Right ventricle myocardium superior (tissue), 1 donor: ENCODE data around the gene SMAD1. TPM values are rescaled to one million over a fixed set of nuclear protein-coding genes. Genes with fewer than 3 reads are reported as not detected.
"Not testable (repeated sequence)": the region's sequence is repeated elsewhere in the genome, so short reads cannot be mapped to it uniquely, and the experiment has no call there.

Experiments
- ATAC-seq: fragments of 200-7000 bp; cut with Tn5 transposase; one replicate; pipeline ENCODE4 v1.9.1; 2020; ENCODE audit warnings: mild to moderate bottlenecking; ENCODE audit not compliant: poor library complexity
- DNase-seq: peaks from one replicate; pipeline ENCODE4 v3.0.0-alpha.2; 2020
- intact Hi-C: fragments of 100-400 bp; cut with DNase I; formaldehyde crosslinking; loops from one replicate; pipeline ENCODE4 v1.11.2; 2022
- total RNA-seq: library from RNA; stranded (reverse); fragmentation: NEBNext Ultra II Directional; extraction: Animal tissue kit (Norgen Biotek cat#: 25700); gene quantifications from one replicate; pipeline ENCODE4 v1.2.1, GENCODE V29; 2021
- donor health status: DM: no; HTN: yes; CAD: no; lungs with severe emphysema.

SMAD1 gene
- total RNA-seq, 1 donor from 2014 or later, result 8.9 TPM

GRCh38 chr4:145513020-145513621 lies 31.5 kb downstream of the SMAD1 start:
- ATAC-seq (no peak), DNase-seq (no peak)
- intact Hi-C loops, result no loop called here

- intact Hi-C loops, result no loop called here
- DNase-seq (no peak), ATAC-seq (no peak)
Observed at GRCh38 chr4:145520172-145520571, 38.5 kb downstream of the SMAD1 start.

- no peak for DNase-seq
- ATAC-seq, result no peak
- intact Hi-C loops, result no loop called here
Observed at GRCh38 chr4:145521282-145521681, 39.6 kb downstream of the SMAD1 start.

GRCh38 chr4:145523117-145523516 lies 41.5 kb downstream of the SMAD1 start:
- no peak for ATAC-seq
- DNase-seq, result no peak
- intact Hi-C loops, result no loop called here

- intact Hi-C loops, result no loop called here
- ATAC-seq (no peak), DNase-seq (no peak)
Observed at GRCh38 chr4:145524552-145524951, 42.9 kb downstream of the SMAD1 start.

- DNase-seq, result no peak
- intact Hi-C loops, result no loop called here
- ATAC-seq, result no peak
Observed at GRCh38 chr4:145525291-145525740, 43.7 kb downstream of the SMAD1 start.

GRCh38 chr4:145527773-145528172 lies 46.1 kb downstream of the SMAD1 start:
- intact Hi-C loops, result no loop called here
- ATAC-seq, result no peak
- no peak for DNase-seq

- ATAC-seq (no peak), DNase-seq (no peak)
- intact Hi-C loops, result no loop called here
Observed at GRCh38 chr4:145528601-145529000, 46.9 kb downstream of the SMAD1 start.

GRCh38 chr4:145530189-145530588 lies 48.5 kb downstream of the SMAD1 start:
- no peak for ATAC-seq
- intact Hi-C loops, result no loop called here
- no peak for DNase-seq

- DNase-seq, result no peak
- intact Hi-C loops, result no loop called here
- ATAC-seq, result no peak
Observed at GRCh38 chr4:145530662-145531061, 49.0 kb downstream of the SMAD1 start.

- intact Hi-C loops, result no loop called here
- DNase-seq (peak; percentile 47), ATAC-seq (peak; percentile 57)
Observed at GRCh38 chr4:145531223-145531622, 49.6 kb downstream of the SMAD1 start.

- DNase-seq, result no peak
- intact Hi-C loops, result no loop called here
- ATAC-seq, result no peak
Observed at GRCh38 chr4:145531859-145532258, 50.2 kb downstream of the SMAD1 start.

GRCh38 chr4:145533001-145533400 lies 51.3 kb downstream of the SMAD1 start:
- no peak for ATAC-seq
- intact Hi-C loops, result no loop called here
- no peak for DNase-seq

GRCh38 chr4:145533415-145533814 lies 51.8 kb downstream of the SMAD1 start:
- DNase-seq, intact Hi-C loops, ATAC-seq: not testable (repeated sequence)

- ATAC-seq (no peak), DNase-seq (no peak)
- intact Hi-C loops, result no loop called here
Observed at GRCh38 chr4:145533961-145534360, 52.3 kb downstream of the SMAD1 start.

GRCh38 chr4:145535202-145535601 lies 53.5 kb downstream of the SMAD1 start:
- DNase-seq (no peak), ATAC-seq (no peak)
- intact Hi-C loops, result no loop called here

- DNase-seq (no peak), ATAC-seq (peak; percentile 74)
- intact Hi-C loops, result no loop called here
Observed at GRCh38 chr4:145536044-145536443, 54.4 kb downstream of the SMAD1 start.

- DNase-seq (no peak), ATAC-seq (peak; percentile 44)
- intact Hi-C loops, result no loop called here
Observed at GRCh38 chr4:145538596-145538995, 56.9 kb downstream of the SMAD1 start.

- intact Hi-C loops, result no loop called here
- no peak for ATAC-seq
Observed at GRCh38 chr4:145539671-145540070, 58.0 kb downstream of the SMAD1 start.

GRCh38 chr4:145540235-145540634 lies 58.6 kb downstream of the SMAD1 start:
- intact Hi-C loops, result no loop called here
- DNase-seq, result no peak
- no peak for ATAC-seq

More at GRCh38 chr4:145539671-145540070, 58.0 kb downstream of the SMAD1 start:
- no peak for DNase-seq

- DNase-seq (no peak), ATAC-seq (no peak)
- intact Hi-C loops, result no loop called here
Observed at GRCh38 chr4:145541346-145541745, 59.7 kb downstream of the SMAD1 start.
